HUDEP-2 (cell line): Measurements from ENCODE around the gene OPRL1.
A peak's percentile ranks its signal among the peaks of the same experiment; 100 is the strongest.

Experiments used
- DNase-seq, 76 experiments: peaks; one replicate each; lab custom pipeline; 2025; ENCODE audit not compliant: unreplicated experiment in 76 of 76; lab: John Stamatoyannopoulos, UW

Gene OPRL1

GRCh38 chr20:64070244-64070993 is 9.5 kb upstream of the OPRL1 start:
- DNase-seq, result no peak

- DNase-seq, result no peak
Observed at GRCh38 chr20:64071341-64072332, 8.2 kb upstream of the OPRL1 start.

GRCh38 chr20:64072498-64073063 is 7.3 kb upstream of the OPRL1 start:
- peak in 3 of 76 experiments; percentile 14 to 43 (median 27) for DNase-seq

GRCh38 chr20:64073476-64074183 is 6.3 kb upstream of the OPRL1 start:
- no peak for DNase-seq

GRCh38 chr20:64074184-64074789 is 5.6 kb upstream of the OPRL1 start:
- DNase-seq, result no peak

- no peak for DNase-seq
Observed at GRCh38 chr20:64074963-64075362, 4.9 kb upstream of the OPRL1 start.

GRCh38 chr20:64075556-64075955 is 4.3 kb upstream of the OPRL1 start:
- no peak for DNase-seq

- no peak for DNase-seq
Observed at GRCh38 chr20:64076061-64076997, 3.6 kb upstream of the OPRL1 start.

- DNase-seq, result no peak
Observed at GRCh38 chr20:64077094-64077493, 2.8 kb upstream of the OPRL1 start.

GRCh38 chr20:64077541-64077875 is 2.4 kb upstream of the OPRL1 start:
- DNase-seq, result no peak

GRCh38 chr20:64077876-64078551 is 1.9 kb upstream of the OPRL1 start:
- no peak for DNase-seq

GRCh38 chr20:64078934-64079272 is 979 bp upstream of the OPRL1 start:
- DNase-seq, result no peak

GRCh38 chr20:64079273-64080012 is 439 bp upstream of the OPRL1 start, which contains the start of gene RGS19:
TSS of gene RGS19 (minus strand) at chr20:64079518. CDS start at chr20:64076886, 2,632 bp downstream.
- peak in 33 of 76 experiments; percentile 10 to 57 (median 33) for DNase-seq

GRCh38 chr20:64080813-64081623 is 1.1 kb downstream of the OPRL1 start:
- DNase-seq, result no peak

- no peak for DNase-seq
Observed at GRCh38 chr20:64081624-64081964, 1.7 kb downstream of the OPRL1 start.

- no peak for DNase-seq
Observed at GRCh38 chr20:64082126-64082731, 2.3 kb downstream of the OPRL1 start.

GRCh38 chr20:64082820-64083377 is 3.0 kb downstream of the OPRL1 start:
- DNase-seq, result no peak
